ENCODE data around the gene PAPPA2. TPM values are rescaled to one million over a fixed set of nuclear protein-coding genes. Genes with fewer than 3 reads are reported as not detected.
A peak's percentile ranks its signal among the peaks of the same experiment; 100 is the strongest.

The PAPPA2 gene
- total and polyA plus RNA-seq, 2 of the 4 experiments (the other 2 are of a cell fraction): 0.10 to 0.18 TPM

DNA sequence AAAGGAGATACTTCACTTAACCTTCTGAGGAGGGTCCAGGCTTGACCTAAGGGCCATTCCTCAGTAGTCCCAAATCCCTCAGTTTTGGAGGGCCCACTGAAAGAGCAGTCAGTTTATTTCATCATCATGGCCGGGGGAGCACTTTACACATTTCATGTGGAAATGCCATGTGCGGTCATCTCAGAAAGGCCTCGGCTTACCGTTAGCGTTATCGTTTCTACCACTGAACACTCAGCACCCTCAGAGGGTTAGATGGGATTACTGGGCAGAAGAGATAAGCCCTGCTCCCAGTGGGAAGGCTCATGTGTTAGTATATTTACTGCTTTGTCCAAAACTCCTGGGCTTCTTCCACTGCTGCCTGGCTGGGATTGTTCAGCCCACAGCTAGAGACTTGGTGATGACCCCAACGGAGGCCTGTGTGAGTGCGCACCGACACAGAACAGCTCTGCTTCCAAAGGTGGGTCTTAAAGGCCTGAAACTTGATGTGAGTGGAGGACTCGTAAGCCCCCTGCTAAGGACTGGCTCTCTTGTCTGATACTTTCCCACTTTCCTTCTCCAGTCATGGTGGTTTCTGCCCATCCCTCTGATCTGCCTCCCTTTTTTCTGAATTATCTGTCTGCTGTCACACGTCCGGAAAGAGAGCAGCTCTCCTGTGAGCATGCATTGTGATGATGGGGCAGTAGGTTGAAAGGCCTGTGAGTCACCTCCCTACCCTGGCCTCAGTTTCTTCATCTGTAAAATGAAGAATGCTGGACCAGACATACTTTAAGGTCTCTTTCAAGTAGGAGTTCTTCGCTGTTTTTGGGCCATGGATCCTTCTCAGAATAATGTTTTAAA, 417.0 kb downstream of the PAPPA2 start:
- no peak overlapping the region for H2BK20ac ChIP-seq (ENCODE audit: low read depth, low read length)
- DNase-seq (no peak), ATAC-seq (ENCODE audit: low read depth) (no peak)
- H2AFZ ChIP-seq (replicated peaks; ENCODE audit: low read length, poor library complexity): peak overlapping the region; percentile 5
- H4K5ac ChIP-seq (ENCODE audit: low read depth, low read length): no peak overlapping the region
- no peaks in the 10 kb centered on the region for H4K20me1 ChIP-seq (ENCODE audit: insufficient read depth, low read length)
- H3K4me1 ChIP-seq (ENCODE audit: control insufficient read depth, insufficient read depth, low read length): no peaks in the 10 kb centered on the region
- no peak overlapping the region for H2AK5ac ChIP-seq (ENCODE audit: low read depth, low read length)
- H2BK15ac ChIP-seq (ENCODE audit: low read depth, low read length): no peak overlapping the region
- H3K79me1 ChIP-seq (ENCODE audit: low read depth in 1 of 2, low read length in 2 of 2): no peaks in the 10 kb centered on the region
- H3K56ac ChIP-seq (ENCODE audit: extremely low read depth, insufficient read depth, low read length): no peak overlapping the region
- no peak overlapping the region for H3K14ac ChIP-seq (replicated peaks; ENCODE audit: low read depth, low read length)
- H3K27ac ChIP-seq (ENCODE audit: insufficient read depth, low read length): no peak overlapping the region
- dilution Hi-C loops (cut with HindIII; ENCODE audit: low sequenced_read_pairs, unreplicated experiment) (no loop called here), in situ Hi-C loops (cut with MboI; ENCODE audit: low sequenced_read_pairs) (loop anchor here (5.0 to 10.0 kb wide), 2 partner anchors 323 to 505 kb away; no protein-coding TSS in a partner anchor), intact Hi-C loops (cut with micrococcal nuclease) (no loop called here)
- no peak overlapping the region for H3K4me3 ChIP-seq (ENCODE audit: insufficient read depth, low read depth, low read length)
- no peaks in the 10 kb centered on the region for H3K27me3 ChIP-seq (ENCODE audit: control insufficient read depth, insufficient read depth, low read length)
- no TSS peak for BruUV-seq (replicated peaks)
- no peak overlapping the region for H3K23ac ChIP-seq (ENCODE audit: low read depth, low read length)
- WGBS, 2 experiments (ENCODE audit: extremely low coverage in 2 of 2, insufficient read length in 1 of 2): no CpG with 5 or more reads among the region's 13 CpGs
- no peaks in the 10 kb centered on the region for H3K9me3 ChIP-seq (ENCODE audit: control insufficient read depth, insufficient read depth, low read length)
- no peak overlapping the region for H2AK9ac ChIP-seq (replicated peaks; ENCODE audit: low read depth, low read length, poor library complexity)
- no peak overlapping the region for H3K18ac ChIP-seq (ENCODE audit: low read depth, low read length)
- no peak overlapping the region for H2BK5ac ChIP-seq (ENCODE audit: low read depth, low read length, poor library complexity, severe bottlenecking)
- no peak overlapping the region for H4K91ac ChIP-seq (ENCODE audit: insufficient read depth, low read depth, low read length)
- H3K9me1 ChIP-seq (ENCODE audit: insufficient read depth, low read length): no peaks in the 10 kb centered on the region
- no peaks in the 10 kb centered on the region for H3K36me3 ChIP-seq (ENCODE audit: control insufficient read depth, insufficient read depth, low read length)
- no peak overlapping the region for H3K9ac ChIP-seq (ENCODE audit: low read depth, low read length)
- ChIA-PET POLR2A (ENCODE audit: unreplicated experiment) (no interaction called here), CTCF (interaction anchor here (0.7 to 1.2 kb wide), 4 partner anchors 23 to 1731 kb away, joined by 3 read pairs; no protein-coding TSS in a partner anchor)
- H2BK120ac ChIP-seq (ENCODE audit: low read depth, low read length): no peak overlapping the region
- no peak overlapping the region for H3K4me2 ChIP-seq (ENCODE audit: low read depth, low read length)
- no peak overlapping the region for H4K8ac ChIP-seq (ENCODE audit: low read depth in 2 of 2, low read length in 2 of 2)
- no peak overlapping the region for H3K4ac ChIP-seq (ENCODE audit: low read depth, low read length)
- TF ChIP-seq CHD1 (IDR thresholded peaks at IDR 0.05; ENCODE audit: low read depth, low read length): no peak
- TF ChIP-seq, protein P1, sequence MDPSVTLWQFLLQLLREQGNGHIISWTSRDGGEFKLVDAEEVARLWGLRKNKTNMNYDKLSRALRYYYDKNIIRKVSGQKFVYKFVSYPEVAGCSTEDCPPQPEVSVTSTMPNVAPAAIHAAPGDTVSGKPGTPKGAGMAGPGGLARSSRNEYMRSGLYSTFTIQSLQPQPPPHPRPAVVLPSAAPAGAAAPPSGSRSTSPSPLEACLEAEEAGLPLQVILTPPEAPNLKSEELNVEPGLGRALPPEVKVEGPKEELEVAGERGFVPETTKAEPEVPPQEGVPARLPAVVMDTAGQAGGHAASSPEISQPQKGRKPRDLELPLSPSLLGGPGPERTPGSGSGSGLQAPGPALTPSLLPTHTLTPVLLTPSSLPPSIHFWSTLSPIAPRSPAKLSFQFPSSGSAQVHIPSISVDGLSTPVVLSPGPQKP (IDR thresholded peaks at IDR 0.05; ENCODE audit: borderline replicate concordance, low read depth, low read length): no peak
- no peak for TF ChIP-seq NFE2L2 (IDR thresholded peaks at IDR 0.05; ENCODE audit: low read depth, low read length)
- TF ChIP-seq, protein P2, sequence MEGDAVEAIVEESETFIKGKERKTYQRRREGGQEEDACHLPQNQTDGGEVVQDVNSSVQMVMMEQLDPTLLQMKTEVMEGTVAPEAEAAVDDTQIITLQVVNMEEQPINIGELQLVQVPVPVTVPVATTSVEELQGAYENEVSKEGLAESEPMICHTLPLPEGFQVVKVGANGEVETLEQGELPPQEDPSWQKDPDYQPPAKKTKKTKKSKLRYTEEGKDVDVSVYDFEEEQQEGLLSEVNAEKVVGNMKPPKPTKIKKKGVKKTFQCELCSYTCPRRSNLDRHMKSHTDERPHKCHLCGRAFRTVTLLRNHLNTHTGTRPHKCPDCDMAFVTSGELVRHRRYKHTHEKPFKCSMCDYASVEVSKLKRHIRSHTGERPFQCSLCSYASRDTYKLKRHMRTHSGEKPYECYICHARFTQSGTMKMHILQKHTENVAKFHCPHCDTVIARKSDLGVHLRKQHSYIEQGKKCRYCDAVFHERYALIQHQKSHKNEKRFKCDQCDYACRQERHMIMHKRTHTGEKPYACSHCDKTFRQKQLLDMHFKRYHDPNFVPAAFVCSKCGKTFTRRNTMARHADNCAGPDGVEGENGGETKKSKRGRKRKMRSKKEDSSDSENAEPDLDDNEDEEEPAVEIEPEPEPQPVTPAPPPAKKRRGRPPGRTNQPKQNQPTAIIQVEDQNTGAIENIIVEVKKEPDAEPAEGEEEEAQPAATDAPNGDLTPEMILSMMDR (conservative IDR thresholded peaks at IDR 0.05; ENCODE audit: low read depth, low read length): no peak
- TF ChIP-seq POLR2A (IDR thresholded peaks at IDR 0.05; ENCODE audit: low read depth, low read length): no peak
- TF ChIP-seq MAFK (IDR thresholded peaks at IDR 0.05; ENCODE audit: low read depth, low read length): no peak
- TF ChIP-seq FOS (IDR thresholded peaks at IDR 0.05; ENCODE audit: low read depth, low read length): no peak
- TF ChIP-seq, protein P3, sequence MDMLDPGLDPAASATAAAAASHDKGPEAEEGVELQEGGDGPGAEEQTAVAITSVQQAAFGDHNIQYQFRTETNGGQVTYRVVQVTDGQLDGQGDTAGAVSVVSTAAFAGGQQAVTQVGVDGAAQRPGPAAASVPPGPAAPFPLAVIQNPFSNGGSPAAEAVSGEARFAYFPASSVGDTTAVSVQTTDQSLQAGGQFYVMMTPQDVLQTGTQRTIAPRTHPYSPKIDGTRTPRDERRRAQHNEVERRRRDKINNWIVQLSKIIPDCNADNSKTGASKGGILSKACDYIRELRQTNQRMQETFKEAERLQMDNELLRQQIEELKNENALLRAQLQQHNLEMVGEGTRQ (IDR thresholded peaks at IDR 0.05; ENCODE audit: low read depth, low read length): no peak
- no peak for TF ChIP-seq MXI1 (IDR thresholded peaks at IDR 0.05; ENCODE audit: borderline replicate concordance, low read depth, low read length)
- TF ChIP-seq RFX5 (IDR thresholded peaks at IDR 0.05; ENCODE audit: low read depth, low read length): no peak
- TF ChIP-seq BHLHE40 (IDR thresholded peaks at IDR 0.05; ENCODE audit: low read depth, low read length): no peak
- no peak for TF ChIP-seq SMC3 (IDR thresholded peaks at IDR 0.05; ENCODE audit: low read depth, low read length)
- no peak for TF ChIP-seq MAZ (IDR thresholded peaks at IDR 0.05; ENCODE audit: borderline replicate concordance, low read depth, low read length)
- no peak for TF ChIP-seq RCOR1 (IDR thresholded peaks at IDR 0.05; ENCODE audit: insufficient replicate concordance, low read length)
- TF ChIP-seq RAD21 (IDR thresholded peaks at IDR 0.05; ENCODE audit: low read length): no peak
